ENCODE results near the gene WDR73. TPM values are rescaled to one million over a fixed set of nuclear protein-coding genes. Genes with fewer than 3 reads are reported as not detected.

The WDR73 gene
- total and polyA plus RNA-seq, 2 of the 4 experiments (the other 2 are of a cell fraction) = 21.5 to 25.5 TPM

DNA sequence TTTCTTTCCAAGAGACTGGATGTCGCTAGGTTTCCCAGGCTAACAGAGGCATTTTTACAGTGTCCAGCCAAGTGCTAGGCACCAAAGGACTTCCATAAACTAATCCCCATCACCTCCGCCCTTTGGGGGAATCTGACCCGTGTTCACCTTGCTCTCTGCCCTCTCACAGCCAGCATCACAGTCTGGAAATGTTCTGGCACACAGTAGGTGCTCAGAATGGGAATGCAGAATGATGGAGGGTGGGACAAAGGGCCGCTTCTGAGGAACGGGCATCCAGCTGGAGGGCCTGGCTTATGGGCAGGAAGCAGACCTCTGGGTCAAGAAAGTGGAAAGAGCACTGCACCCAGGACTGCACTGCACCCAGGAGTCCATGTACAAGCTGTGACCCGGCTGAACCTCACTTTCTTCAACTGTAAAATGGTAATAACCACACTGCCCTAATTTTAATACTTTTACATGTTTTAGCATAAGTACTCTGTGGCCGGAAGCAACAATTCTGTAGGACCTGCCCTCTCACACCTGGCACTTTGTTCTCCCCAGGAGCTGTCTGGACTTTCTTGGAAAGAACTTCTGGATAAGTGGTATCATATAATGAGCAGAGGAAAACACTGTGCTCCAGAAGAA is 4.8 kb upstream of the WDR73 start:
- intact Hi-C loops (cut with micrococcal nuclease) = loop anchor here (5.0 kb wide), 2 partner anchors 72 to 383 kb away; no protein-coding TSS in a partner anchor
- no peak overlapping the region for H3K4me3 ChIP-seq (ENCODE audit: insufficient read depth, low read depth, low read length)
- H3K14ac ChIP-seq (replicated peaks; ENCODE audit: low read depth, low read length) = no peak overlapping the region
- in situ Hi-C loops (cut with MboI; ENCODE audit: low sequenced_read_pairs) = no loop called here
- H3K79me1 ChIP-seq (ENCODE audit: low read depth in 1 of 2, low read length in 2 of 2) = peaks cover under 1 to 20% of the 10 kb centered on the region in 2 experiments; a peak in 3 of 4 replicates
- H2AK5ac ChIP-seq (ENCODE audit: low read depth, low read length) = peak overlapping the region; percentile 25; the same call in 1 of the 2 replicates
- peak overlapping the region; percentile 9; the same call in 1 of the 2 replicates for H4K5ac ChIP-seq (ENCODE audit: low read depth, low read length)
- no peak overlapping the region for H3K18ac ChIP-seq (ENCODE audit: low read depth, low read length)
- CTCF ChIA-PET = interaction anchor here (0.6 kb wide), 1 partner anchor 427 kb away, joined by 6 read pairs; no protein-coding TSS in a partner anchor
- no peak overlapping the region for H3K56ac ChIP-seq (ENCODE audit: extremely low read depth, insufficient read depth, low read length)
- no TSS peak for BruUV-seq (replicated peaks)
- H2AK9ac ChIP-seq (replicated peaks; ENCODE audit: low read depth, low read length, poor library complexity) = peak overlapping the region; percentile 68
- TF ChIP-seq USF2 (IDR thresholded peaks at IDR 0.05; ENCODE audit: low read depth, low read length) = no peak
- TF ChIP-seq RAD21 (IDR thresholded peaks at IDR 0.05; ENCODE audit: low read length) = no peak
- TF ChIP-seq CHD1 (IDR thresholded peaks at IDR 0.05; ENCODE audit: low read depth, low read length) = no peak
- TF ChIP-seq MAZ (IDR thresholded peaks at IDR 0.05; ENCODE audit: borderline replicate concordance, low read depth, low read length) = no peak
- no peak for TF ChIP-seq FOS (IDR thresholded peaks at IDR 0.05; ENCODE audit: low read depth, low read length)
- TF ChIP-seq, protein P1, sequence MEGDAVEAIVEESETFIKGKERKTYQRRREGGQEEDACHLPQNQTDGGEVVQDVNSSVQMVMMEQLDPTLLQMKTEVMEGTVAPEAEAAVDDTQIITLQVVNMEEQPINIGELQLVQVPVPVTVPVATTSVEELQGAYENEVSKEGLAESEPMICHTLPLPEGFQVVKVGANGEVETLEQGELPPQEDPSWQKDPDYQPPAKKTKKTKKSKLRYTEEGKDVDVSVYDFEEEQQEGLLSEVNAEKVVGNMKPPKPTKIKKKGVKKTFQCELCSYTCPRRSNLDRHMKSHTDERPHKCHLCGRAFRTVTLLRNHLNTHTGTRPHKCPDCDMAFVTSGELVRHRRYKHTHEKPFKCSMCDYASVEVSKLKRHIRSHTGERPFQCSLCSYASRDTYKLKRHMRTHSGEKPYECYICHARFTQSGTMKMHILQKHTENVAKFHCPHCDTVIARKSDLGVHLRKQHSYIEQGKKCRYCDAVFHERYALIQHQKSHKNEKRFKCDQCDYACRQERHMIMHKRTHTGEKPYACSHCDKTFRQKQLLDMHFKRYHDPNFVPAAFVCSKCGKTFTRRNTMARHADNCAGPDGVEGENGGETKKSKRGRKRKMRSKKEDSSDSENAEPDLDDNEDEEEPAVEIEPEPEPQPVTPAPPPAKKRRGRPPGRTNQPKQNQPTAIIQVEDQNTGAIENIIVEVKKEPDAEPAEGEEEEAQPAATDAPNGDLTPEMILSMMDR (conservative IDR thresholded peaks at IDR 0.05; ENCODE audit: low read depth, low read length) = no peak
- dilution Hi-C loops (cut with HindIII; ENCODE audit: low sequenced_read_pairs, unreplicated experiment) = no loop called here
- H3K9me3 ChIP-seq (ENCODE audit: control insufficient read depth, insufficient read depth, low read length) = no peaks in the 10 kb centered on the region
- peak overlapping the region; percentile 26 to 79; a peak in 2 of 4 replicates for H4K8ac ChIP-seq (ENCODE audit: low read depth in 2 of 2, low read length in 2 of 2)
- POLR2A ChIA-PET (ENCODE audit: unreplicated experiment) = interaction anchor here (0.5 kb wide), 1 partner anchor 27 kb away, joined by 3 read pairs; no protein-coding TSS in a partner anchor
- H2BK20ac ChIP-seq (ENCODE audit: low read depth, low read length) = no peak overlapping the region
- no peak for DNase-seq
- no peak overlapping the region for H3K4ac ChIP-seq (ENCODE audit: low read depth, low read length)
- no peak for ATAC-seq (ENCODE audit: low read depth)
- WGBS, 2 experiments (ENCODE audit: extremely low coverage in 2 of 2, insufficient read length in 1 of 2) = 0% methylated on average over 1 of the region's 7 CpGs; no CpG with 5 or more reads in 1 of the 2 experiments
- no peak overlapping the region; the same call in 1 of the 2 replicates for H3K4me2 ChIP-seq (ENCODE audit: low read depth, low read length)
- peak overlapping the region; percentile 89 for H2AFZ ChIP-seq (replicated peaks; ENCODE audit: low read length, poor library complexity)
- no peaks in the 10 kb centered on the region for H3K27me3 ChIP-seq (ENCODE audit: control insufficient read depth, insufficient read depth, low read length)
- H3K9me1 ChIP-seq (ENCODE audit: insufficient read depth, low read length) = peaks cover 8% of the 10 kb centered on the region; the same call in 1 of the 2 replicates
- H4K91ac ChIP-seq (ENCODE audit: insufficient read depth, low read depth, low read length) = no peak overlapping the region
- no peak overlapping the region for H3K9ac ChIP-seq (ENCODE audit: low read depth, low read length)
- no peak overlapping the region for H3K27ac ChIP-seq (ENCODE audit: insufficient read depth, low read length)
- no peak overlapping the region for H2BK15ac ChIP-seq (ENCODE audit: low read depth, low read length)
- H3K36me3 ChIP-seq (ENCODE audit: control insufficient read depth, insufficient read depth, low read length) = no peaks in the 10 kb centered on the region
- no peak overlapping the region for H3K23ac ChIP-seq (ENCODE audit: low read depth, low read length)
- H3K4me1 ChIP-seq (ENCODE audit: control insufficient read depth, insufficient read depth, low read length) = peaks cover 7% of the 10 kb centered on the region
- no peaks in the 10 kb centered on the region for H4K20me1 ChIP-seq (ENCODE audit: insufficient read depth, low read length)
- H2BK5ac ChIP-seq (ENCODE audit: low read depth, low read length, poor library complexity, severe bottlenecking) = no peak overlapping the region
- H2BK120ac ChIP-seq (ENCODE audit: low read depth, low read length) = no peak overlapping the region
